HG02763 (cell line): ENCODE measurements around the gene MYL5.
A peak's percentile ranks its signal among the peaks of the same experiment; 100 is the strongest.
"Not testable (repeated sequence)": the region's sequence is repeated elsewhere in the genome, so short reads cannot be mapped to it uniquely, and the experiment has no call there.

ENCODE experiments used
- ATAC-seq: cut with Tn5 transposase; IDR thresholded peaks from one replicate; pipeline ENCODE4 v1.9.1; 2021; ENCODE audit warnings: mild to moderate bottlenecking, moderate library complexity; ENCODE audit not compliant: unreplicated experiment

Gene MYL5

GRCh38 chr4:669806-670559 is 4.4 kb upstream of the MYL5 start:
- ATAC-seq = not testable (repeated sequence)

DNA sequence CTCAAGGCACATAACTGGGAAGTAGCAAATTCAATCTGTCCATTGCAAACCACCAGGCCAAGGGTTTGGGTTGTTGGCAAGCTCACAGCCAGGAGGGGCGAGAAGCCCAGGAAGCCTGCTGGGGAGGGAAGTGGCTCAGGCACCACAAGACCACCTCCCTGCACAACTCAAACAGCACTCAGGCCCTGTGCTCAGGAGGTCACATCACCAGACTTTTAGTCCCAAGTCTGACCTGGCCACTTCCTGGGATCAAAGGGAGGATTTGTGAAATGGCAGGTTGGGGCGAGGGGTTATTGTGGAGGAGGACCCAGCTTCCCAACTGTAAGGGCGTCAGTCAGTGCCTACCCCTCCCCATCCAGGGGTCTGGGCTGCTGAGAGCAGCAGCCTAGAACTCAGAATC is 2.6 kb upstream of the MYL5 start:
- ATAC-seq = no peak

GRCh38 chr4:673349-674091 is 822 bp upstream of the MYL5 start:
- no peak for ATAC-seq

DNA sequence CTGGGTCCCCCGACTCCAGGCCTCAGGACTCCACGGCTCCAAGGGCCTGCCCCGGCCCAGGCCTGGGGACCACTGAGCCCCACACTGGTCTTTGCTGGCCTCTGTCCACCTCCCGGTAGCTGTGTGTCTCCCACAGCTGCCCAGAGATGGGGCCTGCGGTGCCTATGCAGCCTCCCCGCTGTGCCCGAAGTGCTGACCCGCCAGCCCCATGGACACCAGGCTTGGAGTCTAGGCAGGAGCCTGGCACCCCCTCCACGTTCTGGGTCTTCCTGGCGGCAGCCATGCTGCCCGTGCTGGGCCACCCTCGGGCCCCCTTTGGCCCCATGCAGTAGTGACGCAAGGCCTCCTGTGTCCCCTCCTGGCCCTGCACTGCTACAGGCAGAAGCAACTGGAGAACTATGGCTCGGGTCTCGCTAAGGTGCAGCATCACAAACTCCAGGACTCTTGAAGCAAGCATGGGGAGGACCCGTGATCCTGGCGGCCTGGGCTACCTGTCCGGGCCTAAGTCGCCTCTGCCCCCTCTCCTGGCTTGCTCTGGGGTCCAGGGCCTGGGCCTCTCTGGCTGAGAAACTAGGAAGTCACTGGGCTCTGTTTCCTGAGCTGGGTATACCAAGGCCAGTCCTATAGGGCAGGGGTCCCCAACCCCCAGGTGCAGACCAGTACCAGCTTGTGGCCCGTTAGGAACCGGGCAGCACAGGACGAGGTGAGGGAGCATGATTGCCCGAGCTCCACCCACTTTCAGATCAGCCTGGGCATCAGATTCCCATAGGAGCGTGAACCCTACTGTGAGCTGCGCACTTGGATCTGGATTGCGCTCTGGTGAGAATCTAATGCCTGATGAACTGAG is 917 bp downstream of the MYL5 start:
- no peak for ATAC-seq

- ATAC-seq = peak; percentile 26
These were observed 1.9 kb downstream of the MYL5 start for GRCh38 chr4:675980-676870.

DNA sequence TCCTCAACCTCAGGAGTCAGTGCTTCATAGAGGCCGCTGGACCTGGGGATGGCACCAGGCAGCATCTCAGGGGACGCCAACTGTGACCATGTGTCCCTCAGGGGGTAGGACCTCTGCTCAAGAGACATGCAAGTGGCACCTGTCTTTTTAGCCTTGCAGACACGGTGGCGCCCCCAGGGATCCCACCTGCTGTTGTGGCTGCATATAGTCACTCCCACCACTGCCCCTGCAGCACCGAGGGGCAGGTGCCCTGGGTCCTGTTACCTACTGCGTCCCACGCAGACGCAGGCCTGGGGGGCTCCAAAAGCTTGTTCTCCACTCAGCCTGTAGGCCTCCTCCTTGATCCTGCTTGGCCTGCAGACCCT is 2.5 kb downstream of the MYL5 start:
- ATAC-seq = no peak

GRCh38 chr4:677431-678293 is 3.3 kb downstream of the MYL5 start:
- ATAC-seq = no peak

DNA sequence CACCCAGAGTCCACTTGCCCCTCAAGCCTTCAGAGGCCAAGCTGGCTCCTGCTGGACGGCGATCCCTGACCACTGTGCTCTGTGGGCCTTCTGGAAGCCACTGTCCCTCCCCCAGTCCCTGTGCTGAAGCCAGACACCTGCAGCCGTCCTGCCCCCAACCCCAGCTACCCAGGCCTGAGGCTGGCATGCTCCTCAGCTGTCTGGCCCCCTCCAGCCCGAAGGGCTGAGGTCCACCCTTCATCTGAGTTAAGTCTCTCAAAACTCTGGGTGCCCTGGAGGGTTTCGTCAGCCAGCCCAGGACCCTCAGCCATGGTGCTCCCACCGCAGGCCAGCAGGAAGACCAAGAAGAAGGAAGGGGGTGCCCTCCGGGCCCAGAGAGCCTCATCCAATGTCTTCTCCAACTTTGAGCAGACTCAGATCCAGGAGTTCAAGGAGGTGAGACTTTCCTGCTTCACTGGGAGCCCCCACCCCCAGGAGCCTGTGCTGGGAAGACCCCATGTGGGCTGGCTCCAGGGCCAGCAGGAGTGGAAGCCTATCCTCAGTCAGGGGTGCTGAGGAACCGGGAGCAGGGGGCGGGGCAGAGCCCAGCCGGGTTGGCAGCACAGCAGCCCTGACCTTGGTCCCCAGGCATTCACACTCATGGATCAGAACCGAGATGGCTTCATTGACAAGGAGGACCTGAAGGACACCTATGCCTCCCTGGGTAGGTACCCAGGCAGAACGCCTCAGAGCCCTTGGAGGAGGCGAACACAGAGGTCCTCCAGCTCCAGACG is 4.2 kb downstream of the MYL5 start:
- ATAC-seq = no peak

DNA sequence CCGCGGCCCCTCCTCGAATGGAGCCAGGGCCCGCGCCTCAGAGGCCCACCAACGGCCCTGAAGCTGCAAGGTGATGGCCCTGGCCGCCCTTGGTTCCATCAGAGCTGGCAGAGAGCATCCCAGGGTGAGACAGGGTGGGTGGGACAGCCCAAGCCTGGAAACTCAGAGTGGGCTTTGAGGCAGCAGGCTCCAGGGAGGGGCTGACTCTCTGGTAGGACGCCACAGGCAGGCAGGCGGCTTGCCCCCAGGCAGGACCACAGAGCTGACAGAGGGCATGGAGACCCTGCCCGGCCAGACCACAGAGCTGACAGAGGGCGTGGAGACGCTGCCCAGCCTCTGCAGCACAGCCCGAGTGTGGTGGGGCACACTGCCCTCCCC is 4.8 kb downstream of the MYL5 start:
- ATAC-seq = no peak

GRCh38 chr4:679629-680028 is 5.3 kb downstream of the MYL5 start:
- no peak for ATAC-seq

DNA sequence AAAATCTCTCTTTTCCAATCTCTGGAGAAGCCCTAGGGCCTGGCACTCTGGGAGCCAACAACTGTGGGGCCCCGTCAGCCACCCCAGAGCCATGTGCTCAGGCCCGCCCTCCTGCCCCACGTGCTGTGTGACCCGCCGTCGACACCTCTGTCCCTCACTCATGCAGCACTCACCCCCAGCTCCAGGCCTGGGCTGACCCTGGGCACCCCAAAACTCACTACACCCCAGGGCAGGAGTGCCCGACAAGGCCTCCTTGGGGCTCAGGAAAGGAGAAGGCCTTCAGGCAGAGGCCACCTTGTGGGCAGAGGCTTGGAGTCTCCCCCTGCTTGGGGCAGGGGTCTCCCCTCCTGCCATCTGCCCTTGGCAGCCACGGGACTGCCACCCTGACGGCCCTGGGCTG is 5.7 kb downstream of the MYL5 start:
- ATAC-seq = no peak

- no peak for ATAC-seq
These were observed 6.2 kb downstream of the MYL5 start for GRCh38 chr4:680551-680927.

DNA sequence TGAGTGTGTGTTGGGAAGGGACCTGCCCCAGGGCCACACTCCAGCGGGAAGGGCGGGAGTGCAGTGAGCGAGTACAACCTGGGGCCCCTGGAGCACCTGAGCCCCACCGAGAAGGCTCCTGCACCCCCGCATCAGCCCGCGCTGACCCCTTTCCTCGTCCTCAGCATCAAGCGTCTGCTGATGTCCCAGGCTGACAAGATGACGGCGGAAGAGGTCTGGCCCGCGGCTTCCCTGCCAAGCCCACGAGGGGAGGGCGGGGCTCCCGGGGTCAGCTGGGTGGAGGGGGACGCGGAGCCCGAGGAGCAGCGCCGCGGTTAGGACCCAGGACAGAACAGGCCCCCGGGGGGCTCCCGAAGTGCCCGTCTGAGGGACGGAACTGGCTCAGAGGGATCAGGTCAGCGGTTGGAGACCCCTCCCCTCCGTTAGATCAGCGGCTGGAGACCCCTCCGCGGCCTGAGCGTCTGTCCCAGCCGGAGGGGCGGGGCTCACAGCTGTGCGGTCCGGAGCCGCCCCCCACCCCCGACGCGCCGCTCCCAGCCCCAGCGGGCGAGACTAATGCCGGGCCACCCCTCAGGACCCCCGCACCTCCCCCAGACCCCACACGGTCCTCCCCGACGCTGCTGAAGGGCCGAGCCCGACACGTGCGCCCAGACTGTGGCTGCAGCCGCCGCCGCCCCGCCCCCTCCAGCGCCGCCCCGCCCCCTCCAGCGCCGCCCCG is 6.7 kb downstream of the MYL5 start:
- ATAC-seq = peak; percentile 35

GRCh38 chr4:681736-682451 is 7.6 kb downstream of the MYL5 start:
- no peak for ATAC-seq

DNA sequence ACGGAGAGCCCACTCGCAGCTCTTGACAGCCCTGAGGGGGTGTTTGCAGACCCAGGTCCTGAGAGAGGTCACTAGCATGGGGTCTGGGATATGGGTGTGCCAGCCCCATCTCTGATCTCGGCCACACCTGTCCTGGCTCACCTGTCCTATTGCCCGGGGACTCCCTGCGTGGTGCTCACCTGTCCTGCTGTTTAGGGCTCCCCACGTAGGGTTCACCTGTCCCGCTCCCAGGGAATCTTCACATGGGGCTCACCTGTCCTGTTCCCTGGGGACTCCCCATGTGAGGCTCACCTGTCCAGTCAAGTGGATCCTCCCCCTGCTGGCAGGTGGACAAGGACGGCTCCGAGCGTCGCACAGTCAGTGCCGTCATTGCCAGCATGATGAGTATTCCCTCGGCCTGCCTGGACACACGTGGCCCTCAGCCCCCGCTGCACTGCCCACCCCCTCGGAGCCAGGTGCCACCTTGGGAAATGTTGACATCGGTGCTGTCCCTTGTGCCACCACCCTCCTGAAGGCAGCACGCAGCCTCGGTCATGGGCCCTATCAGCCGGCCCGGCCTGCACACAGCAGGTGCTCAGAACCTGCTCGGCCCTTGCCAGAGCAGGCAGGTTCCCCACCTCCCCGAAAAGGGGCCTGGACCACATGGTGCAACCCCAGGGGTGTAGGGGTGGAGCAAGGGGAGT is 8.3 kb downstream of the MYL5 start:
- ATAC-seq = no peak

GRCh38 chr4:683247-683897 is 9.0 kb downstream of the MYL5 start:
- ATAC-seq = no peak
